ENCODE measurements around the gene GALM. TPM values are rescaled to one million over a fixed set of nuclear protein-coding genes. Genes with fewer than 3 reads are reported as not detected.
"Not testable (repeated sequence)": the region's sequence is repeated elsewhere in the genome, so short reads cannot be mapped to it uniquely, and the experiment has no call there.

The GALM gene
- polyA plus RNA-seq, 1 donor from 2014 or later: not detected

GRCh38 chr2:38754506-38754905, 88.6 kb downstream of the GALM start:
- Histone ChIP-seq H3K9ac (ENCODE audit: low read length) (no peak overlapping the region), H3K79me2 (replicated peaks; ENCODE audit: insufficient read depth, low read length) (peaks cover 8% of the 10 kb centered on the region), H2AFZ (ENCODE audit: low read depth, low read length) (no peak overlapping the region), H3K9me3 (ENCODE audit: low read length) (no peaks in the 10 kb centered on the region), H3K36me3 (ENCODE audit: insufficient read depth, low read length) (no peaks in the 10 kb centered on the region), H3F3A (ENCODE audit: insufficient read depth, low read length, poor library complexity, severe bottlenecking) (no peaks in the 10 kb centered on the region), H3K27ac (ENCODE audit: low read length) (no peak overlapping the region), H3K9me2 (ENCODE audit: insufficient read depth, low read length) (no peaks in the 10 kb centered on the region), H3K4me2 (ENCODE audit: low read length) (no peak overlapping the region), H4K20me1 (ENCODE audit: insufficient read depth) (peaks cover 6% of the 10 kb centered on the region), H3K27me3 (ENCODE audit: insufficient read depth, low read depth, low read length) (no peaks in the 10 kb centered on the region), H3K4me3 (ENCODE audit: low read length) (no peak overlapping the region)
- no peak for TF ChIP-seq EZH2 (IDR thresholded peaks at IDR 0.05; ENCODE audit: borderline replicate concordance, insufficient read depth, low read length, poor library complexity, severe bottlenecking)
- no peak for TF ChIP-seq TAF1 (IDR thresholded peaks at IDR 0.05; ENCODE audit: low read depth)
- TF ChIP-seq EP300 (conservative IDR thresholded peaks at IDR 0.05; ENCODE audit: poor library complexity, severe bottlenecking): no peak
- TF ChIP-seq REST (IDR thresholded peaks at IDR 0.05; ENCODE audit: borderline replicate concordance): no peak
- no peak for TF ChIP-seq CTCF (IDR thresholded peaks at IDR 0.05; ENCODE audit: poor library complexity, severe bottlenecking)
- TF ChIP-seq RAD21 (conservative IDR thresholded peaks at IDR 0.05): no peak
- no peak for TF ChIP-seq MXI1 (conservative IDR thresholded peaks at IDR 0.05; ENCODE audit: poor library complexity, severe bottlenecking)
- no peak for TF ChIP-seq POLR2AphosphoS5 (IDR thresholded peaks at IDR 0.05)
- no peak for TF ChIP-seq SMC3 (conservative IDR thresholded peaks at IDR 0.05; ENCODE audit: poor library complexity)

GRCh38 chr2:38755891-38756290, 90.0 kb downstream of the GALM start:
- H3K27ac ChIP-seq (ENCODE audit: low read length); H3F3A ChIP-seq (ENCODE audit: insufficient read depth, low read length, poor library complexity, severe bottlenecking); H4K20me1 ChIP-seq (ENCODE audit: insufficient read depth); H3K4me3 ChIP-seq (ENCODE audit: low read length); H3K4me2 ChIP-seq (ENCODE audit: low read length); H3K79me2 ChIP-seq (replicated peaks; ENCODE audit: insufficient read depth, low read length); H3K27me3 ChIP-seq (ENCODE audit: insufficient read depth, low read depth, low read length); H3K9me2 ChIP-seq (ENCODE audit: insufficient read depth, low read length); H3K9me3 ChIP-seq (ENCODE audit: low read length); H3K36me3 ChIP-seq (ENCODE audit: insufficient read depth, low read length); H3K9ac ChIP-seq (ENCODE audit: low read length); H2AFZ ChIP-seq (ENCODE audit: low read depth, low read length): not testable (repeated sequence)

GRCh38 chr2:38763228-38763627, 97.3 kb downstream of the GALM start:
- H3K27me3 ChIP-seq (ENCODE audit: insufficient read depth, low read depth, low read length): no peaks in the 10 kb centered on the region
- no peaks in the 10 kb centered on the region for H3K79me2 ChIP-seq (replicated peaks; ENCODE audit: insufficient read depth, low read length)
- TF ChIP-seq POLR2AphosphoS5 (IDR thresholded peaks at IDR 0.05) (no peak), EP300 (conservative IDR thresholded peaks at IDR 0.05; ENCODE audit: poor library complexity, severe bottlenecking) (no peak), MXI1 (conservative IDR thresholded peaks at IDR 0.05; ENCODE audit: poor library complexity, severe bottlenecking) (no peak), TAF1 (IDR thresholded peaks at IDR 0.05; ENCODE audit: low read depth) (no peak), EZH2 (IDR thresholded peaks at IDR 0.05; ENCODE audit: borderline replicate concordance, insufficient read depth, low read length, poor library complexity, severe bottlenecking) (no peak), RAD21 (conservative IDR thresholded peaks at IDR 0.05) (no peak), REST (IDR thresholded peaks at IDR 0.05; ENCODE audit: borderline replicate concordance) (no peak), CTCF (IDR thresholded peaks at IDR 0.05; ENCODE audit: poor library complexity, severe bottlenecking) (no peak), SMC3 (conservative IDR thresholded peaks at IDR 0.05; ENCODE audit: poor library complexity) (no peak)
- H3F3A ChIP-seq (ENCODE audit: insufficient read depth, low read length, poor library complexity, severe bottlenecking): no peaks in the 10 kb centered on the region
- H3K9ac ChIP-seq (ENCODE audit: low read length): no peak overlapping the region
- no peak overlapping the region for H3K4me3 ChIP-seq (ENCODE audit: low read length)
- H3K9me2 ChIP-seq (ENCODE audit: insufficient read depth, low read length): no peaks in the 10 kb centered on the region
- H4K20me1 ChIP-seq (ENCODE audit: insufficient read depth): no peaks in the 10 kb centered on the region
- H2AFZ ChIP-seq (ENCODE audit: low read depth, low read length): no peak overlapping the region
- H3K27ac ChIP-seq (ENCODE audit: low read length): no peak overlapping the region
- H3K4me2 ChIP-seq (ENCODE audit: low read length): no peak overlapping the region
- no peaks in the 10 kb centered on the region for H3K36me3 ChIP-seq (ENCODE audit: insufficient read depth, low read length)
- no peaks in the 10 kb centered on the region for H3K9me3 ChIP-seq (ENCODE audit: low read length)
